Activated B cell treated with CpG ODN at 0.5 μM for 24 hours (primary cell): Measurements from ENCODE around the gene TCF12. TPM values are rescaled to one million over a fixed set of nuclear protein-coding genes. Genes with fewer than 3 reads are reported as not detected.

Experiments
- ATAC-seq: fragments of 200-7000 bp; cut with Tn5 transposase; one replicate; pipeline ENCODE4 v1.10.0; 2021; ENCODE audit warnings: low read depth, mild to moderate bottlenecking, moderate library complexity
- CTCF ChIA-PET: fragments of 350-600 bp; sonication (Branson Sonifier 250); formaldehyde crosslinking; loops from one replicate; lab custom pipeline; 2021; ENCODE audit warnings: antibody characterized with exemption; lab: Charles Lee
- POLR2A ChIA-PET: fragments of 350-600 bp; sonication (Branson Sonifier 250); formaldehyde crosslinking; loops from one replicate; lab custom pipeline; 2021; ENCODE audit warnings: antibody characterized with exemption; lab: Charles Lee
- DNase-seq: peaks from one replicate; pipeline ENCODE4 v3.0.0; 2022
- H3K27ac Mint-ChIP-seq: one replicate; pipeline ENCODE4 v1.8.0; 2020; ENCODE audit warnings: mixed read lengths
- H3K27me3 Mint-ChIP-seq: one replicate; pipeline ENCODE4 v1.8.0; 2021; ENCODE audit warnings: mixed read lengths
- H3K36me3 Mint-ChIP-seq: one replicate; pipeline ENCODE4 v1.8.0; 2021; ENCODE audit warnings: low read depth, mixed read lengths
- H3K4me1 Mint-ChIP-seq: one replicate; pipeline ENCODE4 v1.8.0; 2021; ENCODE audit warnings: mixed read lengths
- H3K4me3 Mint-ChIP-seq: one replicate; pipeline ENCODE4 v1.8.0; 2020; ENCODE audit warnings: mild to moderate bottlenecking, mixed read lengths
- H3K9me3 Mint-ChIP-seq: one replicate; pipeline ENCODE4 v1.8.0; 2020; ENCODE audit warnings: mixed read lengths
- CTCF ChIP-seq: fragments of 200-600 bp; IDR thresholded peaks from one replicate; pipeline ENCODE4 v1.8.0; 2022; ENCODE audit warnings: antibody characterized with exemption, mild to moderate bottlenecking
- intact Hi-C: fragments of 100-400 bp; cut with micrococcal nuclease; formaldehyde crosslinking; loops from one replicate; pipeline ENCODE4 v1.15.1; 2024
- total RNA-seq: library from RNA; stranded (reverse); gene quantifications from 2 replicates; pipeline ENCODE4 v1.2.3, GENCODE V29; 2022

The TCF12 gene
- total RNA-seq, 1 donor from 2014 or later: 119 TPM

- no peaks in the 10 kb centered on the region for H3K27me3 Mint-ChIP-seq
- no peaks in the 10 kb centered on the region for H3K9me3 Mint-ChIP-seq
- peaks cover 17% of the 10 kb centered on the region for H3K36me3 Mint-ChIP-seq
- H3K4me3 Mint-ChIP-seq: no peak overlapping the region
- peaks cover 11% of the 10 kb centered on the region for H3K4me1 Mint-ChIP-seq
- ATAC-seq (no peak), DNase-seq (no peak)
- H3K27ac Mint-ChIP-seq: no peak overlapping the region
- intact Hi-C loops: no loop called here
- ChIA-PET POLR2A (no interaction called here), CTCF (no interaction called here)
- no peak for TF ChIP-seq CTCF
These were observed 145.6 kb downstream of the TCF12 start for GRCh38 chr15:57064033-57064432.

- POLR2A ChIA-PET: no interaction called here
- no peak for TF ChIP-seq CTCF
- H3K36me3 Mint-ChIP-seq: peaks cover 9% of the 10 kb centered on the region
- DNase-seq (no peak), ATAC-seq (no peak)
- CTCF ChIA-PET: no interaction called here
- intact Hi-C loops: no loop called here
- no peak overlapping the region for H3K27ac Mint-ChIP-seq
- no peak overlapping the region for H3K4me3 Mint-ChIP-seq
- H3K4me1 Mint-ChIP-seq: peaks cover 37% of the 10 kb centered on the region
- H3K9me3 Mint-ChIP-seq: no peaks in the 10 kb centered on the region
- H3K27me3 Mint-ChIP-seq: no peaks in the 10 kb centered on the region
These were observed 151.0 kb downstream of the TCF12 start for GRCh38 chr15:57069423-57069822.

GRCh38 chr15:57070674-57071073 is 152.2 kb downstream of the TCF12 start:
- no peak for DNase-seq
- intact Hi-C loops: loop anchor here (2.0 to 5.0 kb wide), 2 partner anchors 24 to 42 kb away; no protein-coding TSS in a partner anchor
- ChIA-PET POLR2A (no interaction called here), CTCF (no interaction called here)
- H3K27ac Mint-ChIP-seq: no peak overlapping the region
- H3K4me3 Mint-ChIP-seq: no peak overlapping the region
- no peaks in the 10 kb centered on the region for H3K27me3 Mint-ChIP-seq
- peaks cover 6% of the 10 kb centered on the region for H3K36me3 Mint-ChIP-seq
- no peaks in the 10 kb centered on the region for H3K9me3 Mint-ChIP-seq
- no peak for ATAC-seq
- H3K4me1 Mint-ChIP-seq: peaks cover 44% of the 10 kb centered on the region
- TF ChIP-seq CTCF: no peak

- DNase-seq (no peak), ATAC-seq (no peak)
- Mint-ChIP-seq H3K9me3 (no peaks in the 10 kb centered on the region), H3K4me3 (no peak overlapping the region), H3K4me1 (peaks cover 23% of the 10 kb centered on the region), H3K36me3 (peaks cover 1% of the 10 kb centered on the region), H3K27ac (no peak overlapping the region), H3K27me3 (no peaks in the 10 kb centered on the region)
- ChIA-PET CTCF (interaction anchor here (1.2 kb wide), 1 partner anchor 12 kb away, joined by 3 read pairs; no protein-coding TSS in a partner anchor), POLR2A (no interaction called here)
- intact Hi-C loops: no loop called here
- TF ChIP-seq CTCF: no peak
These were observed 161.0 kb downstream of the TCF12 start for GRCh38 chr15:57079446-57079845.

GRCh38 chr15:57079931-57080620 is 161.6 kb downstream of the TCF12 start:
- no peak overlapping the region for H3K27ac Mint-ChIP-seq
- DNase-seq: no peak
- intact Hi-C loops: loop anchor here (5.0 kb wide), 1 partner anchor 163 kb away; the partner anchor contains the start of gene TCF12
- no peak for ATAC-seq
- H3K4me3 Mint-ChIP-seq: no peak overlapping the region
- ChIA-PET CTCF (interaction anchor here (1.2 kb wide), 1 partner anchor 11 kb away, joined by 3 read pairs; no protein-coding TSS in a partner anchor), POLR2A (no interaction called here)
- H3K27me3 Mint-ChIP-seq: no peaks in the 10 kb centered on the region
- TF ChIP-seq CTCF: no peak
- peaks cover 3% of the 10 kb centered on the region for H3K36me3 Mint-ChIP-seq
- no peaks in the 10 kb centered on the region for H3K9me3 Mint-ChIP-seq
- peaks cover 19% of the 10 kb centered on the region for H3K4me1 Mint-ChIP-seq
